Astrocyte of the cerebellum (primary cell): Measurements from ENCODE around the gene GDF2.

Source experiments
- DNase-seq: peaks from one replicate; pipeline ENCODE4 v3.0.0-alpha.2; 2011; ENCODE audit warnings: low read depth
- H3K4me3 ChIP-seq: 2 replicates; pipeline ENCODE4 v1.5.1; 2011; ENCODE audit warnings: mild to moderate bottlenecking, low read depth, low read length, moderate library complexity
- CTCF ChIP-seq: IDR thresholded peaks from 2 replicates; pipeline ENCODE4 v1.5.1; 2012; ENCODE audit warnings: low read length, low read depth, moderate library complexity, mild to moderate bottlenecking; ENCODE audit errors: missing control alignments
- in situ Hi-C: cut with HindIII; loops from 2 replicates; pipeline ENCODE4 v1.10.0; 2017; ENCODE audit warnings: low sequenced_read_pairs

Gene GDF2

GRCh38 chr10:47348661-47349470, 26.6 kb downstream of the GDF2 start:
- DNase-seq = no peak
- TF ChIP-seq CTCF = no peak
- H3K4me3 ChIP-seq = no peak overlapping the region
- in situ Hi-C loops = no loop called here

GRCh38 chr10:47349516-47349915, 27.3 kb downstream of the GDF2 start:
- H3K4me3 ChIP-seq = no peak overlapping the region
- in situ Hi-C loops = no loop called here
- TF ChIP-seq CTCF = no peak
- no peak for DNase-seq

DNA sequence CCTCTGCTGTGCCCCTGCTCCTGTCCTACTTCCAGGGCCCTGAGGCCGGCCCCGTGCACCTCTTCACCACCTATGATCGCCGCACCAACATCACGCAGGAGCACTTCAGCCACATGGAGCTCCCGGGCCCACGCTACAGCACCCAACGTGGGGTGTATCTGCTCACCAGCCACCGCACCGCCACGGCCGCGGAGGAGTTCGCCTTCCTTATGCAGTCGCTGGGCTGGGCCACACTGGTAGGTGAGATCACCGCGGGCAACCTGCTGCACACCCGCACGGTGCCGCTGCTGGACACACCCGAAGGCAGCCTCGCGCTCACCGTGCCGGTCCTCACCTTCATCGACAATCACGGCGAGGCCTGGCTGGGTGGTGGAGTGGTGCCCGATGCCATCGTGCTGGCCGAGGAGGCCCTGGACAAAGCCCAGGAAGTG, 27.7 kb downstream of the GDF2 start:
- H3K4me3 ChIP-seq = no peak overlapping the region
- no peak for TF ChIP-seq CTCF
- DNase-seq = no peak
- in situ Hi-C loops = no loop called here

DNA sequence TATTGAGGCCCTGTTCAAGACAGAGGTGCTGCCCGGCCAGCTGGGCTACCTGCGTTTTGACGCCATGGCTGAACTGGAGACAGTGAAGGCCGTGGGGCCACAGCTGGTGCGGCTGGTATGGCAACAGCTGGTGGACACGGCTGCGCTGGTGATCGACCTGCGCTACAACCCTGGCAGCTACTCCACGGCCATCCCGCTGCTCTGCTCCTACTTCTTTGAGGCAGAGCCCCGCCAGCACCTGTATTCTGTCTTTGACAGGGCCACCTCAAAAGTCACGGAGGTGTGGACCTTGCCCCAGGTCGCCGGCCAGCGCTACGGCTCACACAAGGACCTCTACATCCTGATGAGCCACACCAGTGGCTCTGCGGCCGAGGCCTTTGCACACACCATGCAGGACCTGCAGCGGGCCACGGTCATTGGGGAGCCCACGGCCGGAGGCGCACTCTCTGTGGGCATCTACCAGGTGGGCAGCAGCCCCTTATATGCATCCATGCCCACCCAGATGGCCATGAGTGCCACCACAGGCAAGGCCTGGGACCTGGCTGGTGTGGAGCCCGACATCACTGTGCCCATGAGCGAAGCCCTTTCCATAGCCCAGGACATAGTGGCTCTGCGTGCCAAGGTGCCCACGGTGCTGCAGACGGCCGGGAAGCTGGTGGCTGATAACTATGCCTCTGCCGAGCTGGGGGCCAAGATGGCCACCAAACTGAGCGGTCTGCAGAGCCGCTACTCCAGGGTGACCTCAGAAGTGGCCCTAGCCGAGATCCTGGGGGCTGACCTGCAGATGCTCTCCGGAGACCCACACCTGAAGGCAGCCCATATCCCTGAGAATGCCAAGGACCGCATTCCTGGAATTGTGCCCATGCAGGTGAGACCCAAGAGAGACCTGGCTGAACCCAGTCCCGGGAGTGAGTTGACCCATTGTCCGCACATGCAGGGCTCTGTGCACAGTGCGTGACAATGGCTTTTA, 28.7 kb downstream of the GDF2 start:
- no peak overlapping the region for H3K4me3 ChIP-seq
- no peak for TF ChIP-seq CTCF
- in situ Hi-C loops = no loop called here
- DNase-seq = no peak

- H3K4me3 ChIP-seq = no peak overlapping the region
- no peak for DNase-seq
- no peak for TF ChIP-seq CTCF
- in situ Hi-C loops = no loop called here
Measured at GRCh38 chr10:47351899-47352815, 29.9 kb downstream of the GDF2 start.

- no peak for DNase-seq
- in situ Hi-C loops = no loop called here
- no peak overlapping the region for H3K4me3 ChIP-seq
- TF ChIP-seq CTCF = no peak
Measured at GRCh38 chr10:47353351-47353750, 31.1 kb downstream of the GDF2 start.
